ENCODE measurements around the gene CKMT2.

The CKMT2 gene

DNA sequence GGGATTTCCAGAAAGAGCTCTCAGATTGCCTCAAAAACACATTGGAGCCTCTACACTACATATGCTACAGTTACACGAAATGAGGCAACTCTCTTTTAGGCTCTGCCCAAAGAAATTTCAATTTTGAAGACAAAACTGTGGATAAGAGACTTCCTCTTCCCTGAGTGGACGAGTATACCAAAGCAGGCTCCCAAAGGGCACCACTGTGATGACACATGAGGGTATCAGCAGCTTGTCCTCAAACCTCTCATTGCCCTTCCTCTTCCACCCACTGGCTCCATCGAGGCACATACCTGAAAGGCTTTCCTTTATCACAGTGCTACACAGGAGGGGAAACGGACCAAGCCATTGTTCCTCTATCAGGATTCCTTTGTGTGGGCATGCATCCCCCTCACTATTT lies 11.3 kb downstream of the CKMT2 start:
- Histone ChIP-seq H3K9ac (ENCODE audit: low read length in 5 of 5) (no peak overlapping the region), H3K36me3 (ENCODE audit: control insufficient read depth in 5 of 5, insufficient read depth in 5 of 5, low read length in 5 of 5) (peaks cover 0 to 5% (median 0%) of the 10 kb centered on the region in 5 donors), H3K27me3 (ENCODE audit: control insufficient read depth in 5 of 5, insufficient read depth in 4 of 5, low read length in 5 of 5) (no peaks in the 10 kb centered on the region), H3K4me1 (ENCODE audit: control insufficient read depth in 5 of 5, insufficient read depth in 5 of 5, low read length in 5 of 5) (peaks cover 0 to 46% (median 23%) of the 10 kb centered on the region in 5 donors), H3K4me3 (ENCODE audit: low read depth in 1 of 5, low read length in 5 of 5) (no peak overlapping the region), H3K9me3 (ENCODE audit: control insufficient read depth in 5 of 5, low read length in 5 of 5) (no peaks in the 10 kb centered on the region), H3K27ac (ENCODE audit: low read depth, low read length) (peak overlapping the region; percentile 55)

DNA sequence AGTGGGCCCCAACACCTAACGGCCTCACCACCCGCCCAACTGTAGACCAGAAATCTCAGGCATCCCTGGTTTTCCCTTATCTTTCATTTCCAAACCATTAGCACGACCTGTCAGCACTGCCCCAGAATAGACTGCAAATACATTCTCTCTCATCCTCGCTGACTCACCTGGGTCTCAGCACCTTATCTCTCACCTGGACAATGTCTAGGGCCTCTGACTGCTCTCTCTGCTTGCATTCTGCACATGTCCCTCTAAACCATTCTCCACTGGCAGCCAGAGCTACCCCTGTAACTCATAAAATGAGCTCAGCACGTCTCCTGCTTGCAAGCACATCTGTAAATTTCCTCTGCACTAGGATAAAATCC lies 12.7 kb downstream of the CKMT2 start:
- Histone ChIP-seq H3K9me3 (ENCODE audit: control insufficient read depth in 5 of 5, low read length in 5 of 5) (no peaks in the 10 kb centered on the region), H3K4me1 (ENCODE audit: control insufficient read depth in 5 of 5, insufficient read depth in 5 of 5, low read length in 5 of 5) (peaks cover 0 to 46% (median 23%) of the 10 kb centered on the region in 5 donors), H3K27ac (ENCODE audit: low read depth, low read length) (no peak overlapping the region), H3K36me3 (ENCODE audit: control insufficient read depth in 5 of 5, insufficient read depth in 5 of 5, low read length in 5 of 5) (peaks cover 0 to 10% (median 0%) of the 10 kb centered on the region in 5 donors), H3K9ac (ENCODE audit: low read length in 5 of 5) (peak overlapping the region in 1 of 5 donors; percentile 1), H3K4me3 (ENCODE audit: low read depth in 1 of 5, low read length in 5 of 5) (no peak overlapping the region), H3K27me3 (ENCODE audit: control insufficient read depth in 5 of 5, insufficient read depth in 4 of 5, low read length in 5 of 5) (no peaks in the 10 kb centered on the region)

DNA sequence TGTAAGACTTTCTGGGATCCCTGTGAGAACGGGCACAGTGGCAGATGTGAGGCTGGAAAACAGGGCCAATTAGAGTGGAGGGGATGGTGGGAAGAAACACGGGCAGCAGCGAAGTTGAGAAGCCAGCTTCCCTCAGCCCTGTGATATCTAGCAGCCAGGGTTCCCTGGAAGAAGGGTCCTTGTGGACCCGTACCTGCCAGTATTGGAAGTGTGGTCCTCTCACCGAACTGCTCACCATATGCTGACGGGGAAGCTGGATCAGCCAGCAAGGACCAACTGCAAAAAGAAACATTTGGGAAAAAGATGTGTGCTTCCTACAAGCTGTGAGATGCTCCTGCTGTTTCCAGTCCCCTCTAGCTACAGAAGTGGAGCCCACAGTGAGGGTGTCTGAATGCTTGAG lies 13.6 kb downstream of the CKMT2 start:
- Histone ChIP-seq H3K4me1 (ENCODE audit: control insufficient read depth in 5 of 5, insufficient read depth in 5 of 5, low read length in 5 of 5) (peaks cover 0 to 46% (median 23%) of the 10 kb centered on the region in 5 donors), H3K9me3 (ENCODE audit: control insufficient read depth in 5 of 5, low read length in 5 of 5) (no peaks in the 10 kb centered on the region), H3K4me3 (ENCODE audit: low read depth in 1 of 5, low read length in 5 of 5) (no peak overlapping the region), H3K9ac (ENCODE audit: low read length in 5 of 5) (no peak overlapping the region), H3K36me3 (ENCODE audit: control insufficient read depth in 5 of 5, insufficient read depth in 5 of 5, low read length in 5 of 5) (peaks cover 0 to 10% (median 0%) of the 10 kb centered on the region in 5 donors), H3K27me3 (ENCODE audit: control insufficient read depth in 5 of 5, insufficient read depth in 4 of 5, low read length in 5 of 5) (no peaks in the 10 kb centered on the region), H3K27ac (ENCODE audit: low read depth, low read length) (peak overlapping the region; percentile 8)

DNA sequence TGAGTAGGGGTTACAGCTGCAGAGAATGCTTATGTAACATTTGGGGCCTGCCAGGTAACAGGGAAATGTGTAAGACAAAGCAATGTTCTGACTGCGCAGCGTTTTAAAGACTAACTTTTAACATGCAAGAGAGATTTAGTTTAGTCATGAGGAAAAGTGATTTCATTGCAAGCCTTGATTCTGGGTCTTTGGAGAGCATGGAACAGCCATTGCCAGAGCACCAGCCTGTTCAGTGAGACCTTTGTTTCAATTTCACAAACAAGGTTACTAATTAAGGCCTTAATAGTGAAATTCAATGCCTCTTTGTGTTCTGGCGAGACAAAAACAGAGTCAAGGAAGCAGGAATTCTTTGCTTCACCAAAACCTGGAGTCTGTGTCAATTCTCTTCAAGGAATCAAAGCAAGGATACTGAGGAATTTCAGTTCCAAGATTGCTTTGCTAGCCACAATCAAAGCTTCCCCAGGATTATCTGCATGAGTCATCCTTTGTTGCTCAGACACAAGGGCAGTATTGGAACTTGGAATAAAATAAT lies 14.4 kb downstream of the CKMT2 start:
- Histone ChIP-seq H3K9ac (ENCODE audit: low read length in 5 of 5) (no peak overlapping the region), H3K4me1 (ENCODE audit: control insufficient read depth in 5 of 5, insufficient read depth in 5 of 5, low read length in 5 of 5) (peaks cover 0 to 45% (median 23%) of the 10 kb centered on the region in 5 donors), H3K9me3 (ENCODE audit: control insufficient read depth in 5 of 5, low read length in 5 of 5) (no peaks in the 10 kb centered on the region), H3K27ac (ENCODE audit: low read depth, low read length) (peak overlapping the region; percentile 8), H3K4me3 (ENCODE audit: low read depth in 1 of 5, low read length in 5 of 5) (no peak overlapping the region), H3K27me3 (ENCODE audit: control insufficient read depth in 5 of 5, insufficient read depth in 4 of 5, low read length in 5 of 5) (no peaks in the 10 kb centered on the region), H3K36me3 (ENCODE audit: control insufficient read depth in 5 of 5, insufficient read depth in 5 of 5, low read length in 5 of 5) (peaks cover 0 to 17% (median under 1%) of the 10 kb centered on the region in 5 donors)

DNA sequence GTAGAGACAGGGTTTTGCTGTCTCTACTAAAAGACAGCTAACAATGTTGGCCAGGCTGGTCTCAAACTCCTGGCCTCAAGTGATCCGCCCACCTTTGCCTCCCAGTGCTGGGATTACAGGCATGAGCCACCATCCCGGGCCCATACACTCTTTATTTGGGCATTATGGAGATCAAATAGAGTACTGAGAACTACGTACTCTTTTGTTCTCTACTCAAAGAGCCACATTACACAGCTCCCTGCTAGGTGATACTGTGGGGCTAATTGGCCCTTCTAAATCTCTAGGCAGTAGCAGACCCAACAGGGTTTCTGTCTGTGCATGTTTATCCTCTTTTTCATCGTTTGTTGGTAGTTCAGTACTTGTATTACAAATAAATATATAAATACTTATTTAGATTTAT lies 16.1 kb downstream of the CKMT2 start:
- peaks cover 0 to 28% (median 9%) of the 10 kb centered on the region in 5 donors for H3K4me1 ChIP-seq (ENCODE audit: control insufficient read depth in 5 of 5, insufficient read depth in 5 of 5, low read length in 5 of 5)
- no peaks in the 10 kb centered on the region for H3K9me3 ChIP-seq (ENCODE audit: control insufficient read depth in 5 of 5, low read length in 5 of 5)
- H3K27ac ChIP-seq (ENCODE audit: low read depth, low read length), result no peak overlapping the region
- no peak overlapping the region for H3K4me3 ChIP-seq (ENCODE audit: low read depth in 1 of 5, low read length in 5 of 5)
- H3K9ac ChIP-seq (ENCODE audit: low read length in 5 of 5), result no peak overlapping the region
- H3K36me3 ChIP-seq (ENCODE audit: control insufficient read depth in 5 of 5, insufficient read depth in 5 of 5, low read length in 5 of 5), result peaks cover 0 to 25% (median 8%) of the 10 kb centered on the region in 5 donors
- no peaks in the 10 kb centered on the region for H3K27me3 ChIP-seq (ENCODE audit: control insufficient read depth in 5 of 5, insufficient read depth in 4 of 5, low read length in 5 of 5)

DNA sequence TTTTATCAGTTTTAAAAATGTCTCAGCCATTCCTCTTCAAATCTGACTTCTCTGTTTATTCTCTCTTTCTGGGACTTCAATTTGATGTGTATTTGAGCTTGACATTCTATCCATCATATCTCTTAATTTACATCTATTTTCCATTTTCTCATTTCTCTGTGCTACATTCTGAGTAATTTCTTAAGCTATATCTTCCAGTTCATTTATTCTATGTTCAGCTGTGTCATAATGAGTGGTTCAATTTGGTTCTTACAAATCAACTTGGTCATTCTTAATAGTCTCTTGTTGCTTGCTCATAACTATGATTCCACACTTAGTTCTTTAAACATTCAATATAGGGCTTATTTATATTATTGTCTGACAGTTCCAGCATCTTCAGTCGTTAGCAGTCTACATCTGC lies 16.9 kb downstream of the CKMT2 start:
- Histone ChIP-seq H3K27ac (ENCODE audit: low read depth, low read length) (no peak overlapping the region), H3K9me3 (ENCODE audit: control insufficient read depth in 5 of 5, low read length in 5 of 5) (no peaks in the 10 kb centered on the region), H3K27me3 (ENCODE audit: control insufficient read depth in 5 of 5, insufficient read depth in 4 of 5, low read length in 5 of 5) (no peaks in the 10 kb centered on the region), H3K4me3 (ENCODE audit: low read depth in 1 of 5, low read length in 5 of 5) (no peak overlapping the region), H3K36me3 (ENCODE audit: control insufficient read depth in 5 of 5, insufficient read depth in 5 of 5, low read length in 5 of 5) (peaks cover 0 to 30% (median 15%) of the 10 kb centered on the region in 5 donors), H3K4me1 (ENCODE audit: control insufficient read depth in 5 of 5, insufficient read depth in 5 of 5, low read length in 5 of 5) (peaks cover 0 to 26% (median 7%) of the 10 kb centered on the region in 5 donors), H3K9ac (ENCODE audit: low read length in 5 of 5) (no peak overlapping the region)

DNA sequence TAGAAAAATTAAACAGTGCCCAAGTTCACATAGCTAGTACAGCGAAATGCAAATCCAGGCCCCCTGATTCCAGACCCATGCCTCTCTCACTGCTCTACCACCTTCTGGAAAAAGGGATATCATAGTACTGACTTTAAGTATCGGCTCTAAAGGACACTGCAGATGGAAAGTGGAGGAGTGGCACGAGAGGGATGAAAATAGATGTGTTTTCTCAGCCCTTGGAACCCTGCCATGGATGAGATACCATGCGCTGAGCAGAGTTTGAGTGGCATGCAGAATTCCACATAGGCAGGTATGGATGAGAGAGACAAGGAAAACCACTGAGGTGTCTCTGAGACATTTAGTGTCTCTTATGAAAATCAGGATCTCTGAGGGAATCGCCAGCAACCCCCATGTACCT lies 18.8 kb downstream of the CKMT2 start:
- Histone ChIP-seq H3K27me3 (ENCODE audit: control insufficient read depth in 5 of 5, insufficient read depth in 4 of 5, low read length in 5 of 5) (no peaks in the 10 kb centered on the region), H3K36me3 (ENCODE audit: control insufficient read depth in 5 of 5, insufficient read depth in 5 of 5, low read length in 5 of 5) (peaks cover 0 to 33% (median 18%) of the 10 kb centered on the region in 5 donors), H3K4me1 (ENCODE audit: control insufficient read depth in 5 of 5, insufficient read depth in 5 of 5, low read length in 5 of 5) (peaks cover 0 to 14% (median 7%) of the 10 kb centered on the region in 5 donors), H3K4me3 (ENCODE audit: low read depth in 1 of 5, low read length in 5 of 5) (no peak overlapping the region), H3K9ac (ENCODE audit: low read length in 5 of 5) (no peak overlapping the region), H3K27ac (ENCODE audit: low read depth, low read length) (no peak overlapping the region), H3K9me3 (ENCODE audit: control insufficient read depth in 5 of 5, low read length in 5 of 5) (no peaks in the 10 kb centered on the region)

DNA sequence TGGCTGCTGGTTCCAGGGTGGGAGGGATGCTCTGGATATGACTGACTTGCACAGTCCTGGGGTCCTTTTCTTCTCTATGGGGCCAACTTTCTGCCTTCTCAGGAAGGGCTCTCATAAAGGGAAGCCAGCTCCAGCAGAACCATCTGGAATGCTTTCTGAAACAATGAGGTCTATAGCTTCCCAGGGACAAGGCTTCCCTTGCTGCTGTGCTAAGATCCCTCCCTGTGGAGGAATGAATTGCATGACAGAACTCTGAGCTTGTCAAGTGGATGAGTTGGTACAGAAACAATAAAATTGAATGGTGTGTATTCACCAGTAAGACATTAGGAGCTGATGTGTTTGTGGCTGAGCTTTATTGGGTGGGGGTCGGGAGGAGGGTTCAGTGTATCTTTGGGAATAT lies 19.8 kb downstream of the CKMT2 start:
- no peak overlapping the region for H3K27ac ChIP-seq (ENCODE audit: low read depth, low read length)
- H3K9me3 ChIP-seq (ENCODE audit: control insufficient read depth in 5 of 5, low read length in 5 of 5), result no peaks in the 10 kb centered on the region
- peaks cover 2 to 33% (median 18%) of the 10 kb centered on the region in 5 donors for H3K36me3 ChIP-seq (ENCODE audit: control insufficient read depth in 5 of 5, insufficient read depth in 5 of 5, low read length in 5 of 5)
- no peaks in the 10 kb centered on the region for H3K27me3 ChIP-seq (ENCODE audit: control insufficient read depth in 5 of 5, insufficient read depth in 4 of 5, low read length in 5 of 5)
- H3K4me3 ChIP-seq (ENCODE audit: low read depth in 1 of 5, low read length in 5 of 5), result no peak overlapping the region
- peaks cover 0 to 5% (median 0%) of the 10 kb centered on the region in 5 donors for H3K4me1 ChIP-seq (ENCODE audit: control insufficient read depth in 5 of 5, insufficient read depth in 5 of 5, low read length in 5 of 5)
- H3K9ac ChIP-seq (ENCODE audit: low read length in 5 of 5), result no peak overlapping the region

DNA sequence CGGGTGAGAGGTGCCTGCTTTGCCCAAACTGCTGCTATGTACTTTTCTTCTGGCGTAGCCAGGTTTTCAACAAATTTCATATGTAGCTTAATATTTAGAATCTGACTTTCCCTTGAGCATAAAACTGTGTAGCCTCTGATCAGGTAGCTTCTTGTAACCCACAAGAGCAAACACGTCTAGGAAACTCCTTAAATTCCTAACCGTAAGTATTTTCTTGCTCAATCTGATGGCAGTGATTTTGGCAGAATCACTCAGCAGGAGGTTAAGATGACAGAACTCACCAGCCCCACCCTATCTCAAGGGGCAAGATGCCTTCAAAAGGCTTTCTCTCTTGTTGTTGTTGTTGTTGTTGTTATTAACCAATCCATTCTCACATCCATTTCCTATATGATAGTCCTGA lies 20.8 kb downstream of the CKMT2 start:
- Histone ChIP-seq H3K9me3 (ENCODE audit: control insufficient read depth in 5 of 5, low read length in 5 of 5) (no peaks in the 10 kb centered on the region), H3K27ac (ENCODE audit: low read depth, low read length) (no peak overlapping the region), H3K9ac (ENCODE audit: low read length in 5 of 5) (no peak overlapping the region), H3K27me3 (ENCODE audit: control insufficient read depth in 5 of 5, insufficient read depth in 4 of 5, low read length in 5 of 5) (no peaks in the 10 kb centered on the region), H3K4me1 (ENCODE audit: control insufficient read depth in 5 of 5, insufficient read depth in 5 of 5, low read length in 5 of 5) (no peaks in the 10 kb centered on the region), H3K4me3 (ENCODE audit: low read depth in 1 of 5, low read length in 5 of 5) (no peak overlapping the region), H3K36me3 (ENCODE audit: control insufficient read depth in 5 of 5, insufficient read depth in 5 of 5, low read length in 5 of 5) (peaks cover 2 to 33% (median 24%) of the 10 kb centered on the region in 5 donors)

DNA sequence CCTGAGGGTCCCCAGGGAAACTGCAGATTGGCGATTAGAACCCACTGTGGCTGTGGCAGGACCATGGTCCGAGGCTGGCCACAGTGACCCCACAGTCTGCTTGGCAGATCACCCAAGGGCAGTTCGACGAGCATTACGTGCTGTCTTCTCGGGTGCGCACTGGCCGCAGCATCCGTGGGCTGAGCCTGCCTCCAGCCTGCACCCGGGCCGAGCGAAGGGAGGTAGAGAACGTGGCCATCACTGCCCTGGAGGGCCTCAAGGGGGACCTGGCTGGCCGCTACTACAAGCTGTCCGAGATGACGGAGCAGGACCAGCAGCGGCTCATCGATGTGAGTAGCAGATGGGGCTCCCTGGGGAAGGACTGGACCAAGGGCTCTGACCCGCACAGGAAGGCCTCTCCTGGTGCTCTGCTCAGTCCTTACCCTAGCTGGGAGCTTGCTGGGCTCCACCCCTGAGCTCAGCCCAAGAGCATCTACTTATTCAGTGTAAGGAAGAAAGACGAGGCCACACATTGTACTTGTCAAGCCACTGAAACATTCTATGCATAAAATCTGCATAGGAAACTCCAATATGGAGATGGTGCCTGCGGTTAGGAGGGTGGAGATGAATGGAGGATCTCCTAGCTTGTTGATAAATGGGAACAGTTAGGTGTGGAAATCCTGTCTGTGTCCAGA lies 21.9 kb downstream of the CKMT2 start:
- peaks cover 10 to 38% (median 33%) of the 10 kb centered on the region in 5 donors for H3K36me3 ChIP-seq (ENCODE audit: control insufficient read depth in 5 of 5, insufficient read depth in 5 of 5, low read length in 5 of 5)
- H3K9ac ChIP-seq (ENCODE audit: low read length in 5 of 5), result no peak overlapping the region
- H3K9me3 ChIP-seq (ENCODE audit: control insufficient read depth in 5 of 5, low read length in 5 of 5), result no peaks in the 10 kb centered on the region
- no peaks in the 10 kb centered on the region for H3K27me3 ChIP-seq (ENCODE audit: control insufficient read depth in 5 of 5, insufficient read depth in 4 of 5, low read length in 5 of 5)
- no peaks in the 10 kb centered on the region for H3K4me1 ChIP-seq (ENCODE audit: control insufficient read depth in 5 of 5, insufficient read depth in 5 of 5, low read length in 5 of 5)
- no peak overlapping the region for H3K4me3 ChIP-seq (ENCODE audit: low read depth in 1 of 5, low read length in 5 of 5)
- no peak overlapping the region for H3K27ac ChIP-seq (ENCODE audit: low read depth, low read length)

All from subcutaneous abdominal adipose tissue (tissue), 5 donors.